CD4-positive, alpha-beta T cell treated with Interleukin-2 at 100 ng/mL for 4 hours (primary cell): ENCODE measurements around the gene PPP1R9B.

Source experiments
- DNase-seq: peaks from one replicate; pipeline ENCODE4 v3.0.0-alpha.2; 2020; ENCODE audit warnings: low spot score

Gene PPP1R9B

DNA sequence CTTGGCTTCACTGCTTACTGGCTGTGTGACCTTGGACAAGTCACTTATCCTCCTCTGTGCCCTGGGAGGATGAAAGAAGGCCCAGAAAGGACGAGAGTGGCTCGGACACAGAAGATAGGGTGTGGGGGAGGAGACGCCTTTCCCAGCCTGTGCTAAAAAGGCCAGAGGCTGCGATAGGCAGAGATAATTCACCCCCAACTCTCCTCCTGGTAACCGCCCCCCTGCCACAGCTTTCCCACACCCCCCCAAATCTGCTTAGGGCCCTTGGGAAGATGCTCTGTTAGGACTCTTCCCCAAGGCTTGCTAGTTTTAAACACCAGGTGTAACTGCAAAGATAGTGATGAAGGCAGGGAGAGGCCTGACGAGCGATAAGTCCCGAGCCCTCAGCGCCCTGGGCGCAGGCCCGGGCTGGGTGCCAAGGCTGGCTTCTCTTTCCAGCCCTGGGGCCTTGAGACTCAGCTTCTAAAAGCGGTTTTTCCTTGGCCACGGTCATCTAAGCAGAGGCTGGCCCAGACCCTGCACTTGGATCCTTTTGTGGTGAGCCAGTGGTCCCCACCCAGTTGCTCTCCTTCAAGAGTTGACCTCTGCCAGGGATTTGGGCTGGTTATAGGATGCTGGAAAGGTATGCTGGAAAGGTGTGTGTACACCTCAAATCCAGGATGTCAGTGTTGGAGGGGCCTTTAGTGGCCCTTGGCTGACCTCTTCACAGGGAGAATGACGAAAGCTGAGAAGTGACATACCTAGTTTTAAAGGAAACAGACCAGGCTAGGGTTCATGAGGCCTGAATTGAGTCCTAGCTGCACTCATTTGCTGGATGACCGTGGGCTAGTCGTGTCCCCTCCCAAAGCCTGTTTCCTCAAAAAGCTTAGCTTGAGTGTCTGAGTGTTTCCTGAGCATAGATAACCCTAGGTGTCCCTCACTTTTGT is 3.4 kb upstream of the PPP1R9B start:
- no peak for DNase-seq

DNA sequence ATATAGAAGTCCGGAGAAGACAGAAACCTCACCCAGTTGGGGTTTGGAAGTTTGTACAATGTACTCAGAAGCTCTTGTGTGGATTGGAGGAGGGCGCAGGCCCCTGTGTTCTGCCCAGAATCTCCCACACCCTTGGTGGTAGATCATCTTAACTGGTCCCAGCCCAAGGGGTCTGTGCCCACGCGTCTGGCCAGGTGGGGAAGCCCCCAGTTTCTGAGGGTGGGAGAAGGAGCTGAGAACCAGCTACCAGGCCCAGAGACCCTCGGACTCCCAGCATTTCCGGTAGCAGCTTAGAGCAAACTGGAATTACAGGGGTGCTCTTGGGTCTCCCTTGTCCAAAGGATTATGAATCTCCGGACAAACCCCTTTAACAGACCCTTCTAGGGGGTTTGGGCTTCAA is 2.3 kb upstream of the PPP1R9B start:
- DNase-seq: no peak

DNA sequence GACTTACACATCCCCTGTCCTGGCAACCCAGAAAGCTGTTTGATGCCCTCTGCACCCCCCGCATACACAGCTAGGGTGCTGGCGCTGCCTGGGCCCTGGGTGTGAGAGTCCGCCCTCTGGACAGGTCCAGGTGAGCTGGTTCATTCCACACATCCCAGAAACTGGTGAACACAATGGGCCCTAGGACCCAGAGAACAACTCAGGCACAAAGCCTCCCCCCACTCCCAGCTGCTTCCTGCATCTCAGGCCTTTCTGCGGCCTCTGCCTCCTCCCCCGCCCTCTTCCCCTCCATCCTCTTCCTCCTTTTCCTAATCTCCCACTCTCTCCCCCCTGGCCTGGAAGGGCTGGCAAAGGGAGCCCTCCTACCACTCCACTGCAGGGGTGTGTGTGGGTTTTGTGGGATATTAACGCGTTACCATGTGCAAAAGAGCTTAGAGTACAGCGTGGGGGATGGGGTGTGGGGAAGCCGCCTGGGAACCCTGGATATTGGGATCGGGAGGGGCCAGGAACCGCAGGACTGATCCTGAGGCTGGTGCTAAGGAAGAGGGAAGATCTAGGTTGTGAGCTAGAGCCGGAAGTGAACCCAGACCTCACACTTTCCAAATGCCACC is 1.6 kb upstream of the PPP1R9B start:
- DNase-seq: peak; percentile 55

DNA sequence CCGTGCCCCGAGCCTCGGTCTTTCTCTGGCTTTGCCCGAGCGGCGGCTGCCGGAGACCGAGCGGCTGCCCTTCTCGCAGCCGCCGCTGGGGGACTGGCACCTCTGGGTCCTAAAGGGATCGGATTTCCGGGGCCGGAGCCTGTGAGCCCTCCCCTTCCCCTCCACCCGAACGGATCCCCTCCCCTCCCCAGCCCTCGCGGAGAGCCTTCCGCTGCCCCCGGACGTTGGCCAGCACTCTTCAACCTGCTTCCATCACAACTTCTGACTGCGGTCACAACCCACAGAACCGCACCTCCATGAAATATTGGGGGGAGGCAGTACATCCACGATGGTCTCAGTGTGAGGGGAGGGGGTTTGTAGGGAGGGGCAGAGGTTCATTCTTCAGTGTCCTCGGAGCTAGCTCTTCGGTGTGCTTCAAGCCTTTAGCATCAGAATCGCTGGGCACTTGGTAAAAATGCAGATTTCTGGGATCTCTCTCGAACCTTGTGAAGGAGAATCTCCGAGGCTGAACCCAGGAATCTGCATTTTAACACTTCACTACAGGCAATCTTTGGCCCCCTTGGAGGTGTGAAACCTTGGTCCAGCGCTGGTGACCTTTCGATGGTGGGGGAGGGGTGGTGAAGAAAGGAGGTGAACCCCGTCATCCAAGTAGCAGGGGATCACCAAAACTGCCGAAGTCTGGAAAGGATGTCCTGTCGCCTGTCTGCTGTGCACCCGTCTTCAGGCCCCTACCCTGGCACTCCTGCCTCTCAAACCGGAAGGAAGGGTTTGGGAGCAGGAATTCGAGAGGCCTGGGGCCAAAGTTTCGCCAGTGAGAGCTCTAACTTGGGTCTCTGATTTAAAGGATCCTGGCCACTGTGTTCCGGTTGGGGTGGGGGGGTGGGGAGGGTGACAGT is 812 bp upstream of the PPP1R9B start:
- peak; percentile 88 for DNase-seq

DNA sequence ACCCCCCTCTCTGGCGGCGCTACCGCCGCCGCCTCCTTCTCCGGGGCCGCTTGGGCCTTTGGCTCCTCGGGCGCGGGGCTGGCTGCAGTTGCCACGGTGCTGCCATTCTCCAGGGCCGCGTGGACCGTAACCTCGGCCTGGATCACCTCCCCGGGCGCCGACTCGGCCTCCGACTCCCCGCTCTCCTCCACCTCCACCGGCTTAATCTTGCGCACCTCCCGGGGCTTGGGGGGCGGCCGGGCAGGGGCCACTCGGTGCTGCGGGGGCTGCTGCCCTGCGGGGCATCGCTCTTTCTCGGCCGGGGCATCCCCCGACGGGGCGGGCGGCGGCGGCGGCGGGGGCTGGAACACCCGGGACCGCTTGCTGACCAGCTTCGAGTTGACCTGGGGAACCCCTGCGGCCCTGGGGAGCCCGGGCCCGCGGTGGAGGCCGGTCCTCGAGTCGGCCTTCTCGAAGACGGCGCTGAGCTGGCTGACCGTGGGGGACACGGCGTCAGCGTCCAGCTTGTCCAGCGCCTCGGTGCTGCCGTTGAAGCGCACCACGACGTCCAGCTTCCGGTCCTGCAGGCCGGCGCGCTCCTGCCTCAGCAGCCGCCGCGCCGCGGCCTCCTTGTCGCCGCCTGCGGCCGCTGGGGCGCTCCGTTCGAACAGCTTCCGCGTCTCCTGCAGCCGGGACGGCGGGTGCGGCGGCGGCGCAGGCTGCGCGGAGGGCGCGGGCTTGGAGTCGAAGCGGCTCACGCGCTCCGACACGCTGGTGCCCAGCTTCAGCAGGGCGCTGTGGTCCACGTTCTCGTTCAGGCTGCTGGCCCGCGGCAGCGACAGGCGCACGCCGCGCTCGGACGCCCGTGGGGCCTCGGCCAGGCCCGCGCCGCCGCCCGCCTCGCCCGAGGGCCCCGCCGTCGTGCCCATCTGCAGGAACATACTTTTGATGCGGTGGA is 792 bp downstream of the PPP1R9B start:
- peak; percentile 51 for DNase-seq

DNA sequence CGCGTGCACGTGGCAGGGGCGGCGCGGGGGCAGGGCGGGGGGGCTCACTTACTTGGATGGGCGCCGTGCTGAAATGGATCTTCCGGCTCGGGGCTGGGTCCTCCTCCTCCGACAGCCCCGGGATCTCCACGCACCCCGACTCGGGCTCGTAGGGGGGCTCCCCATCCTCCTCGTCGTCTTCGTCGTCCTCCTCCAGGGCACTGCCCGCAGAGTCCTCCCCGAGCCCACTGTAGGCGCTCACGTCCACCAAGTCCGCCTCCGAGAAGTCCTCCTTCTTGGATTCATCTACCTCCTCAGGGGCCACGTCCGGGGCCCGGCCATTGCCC is 1.4 kb downstream of the PPP1R9B start:
- DNase-seq: no peak

DNA sequence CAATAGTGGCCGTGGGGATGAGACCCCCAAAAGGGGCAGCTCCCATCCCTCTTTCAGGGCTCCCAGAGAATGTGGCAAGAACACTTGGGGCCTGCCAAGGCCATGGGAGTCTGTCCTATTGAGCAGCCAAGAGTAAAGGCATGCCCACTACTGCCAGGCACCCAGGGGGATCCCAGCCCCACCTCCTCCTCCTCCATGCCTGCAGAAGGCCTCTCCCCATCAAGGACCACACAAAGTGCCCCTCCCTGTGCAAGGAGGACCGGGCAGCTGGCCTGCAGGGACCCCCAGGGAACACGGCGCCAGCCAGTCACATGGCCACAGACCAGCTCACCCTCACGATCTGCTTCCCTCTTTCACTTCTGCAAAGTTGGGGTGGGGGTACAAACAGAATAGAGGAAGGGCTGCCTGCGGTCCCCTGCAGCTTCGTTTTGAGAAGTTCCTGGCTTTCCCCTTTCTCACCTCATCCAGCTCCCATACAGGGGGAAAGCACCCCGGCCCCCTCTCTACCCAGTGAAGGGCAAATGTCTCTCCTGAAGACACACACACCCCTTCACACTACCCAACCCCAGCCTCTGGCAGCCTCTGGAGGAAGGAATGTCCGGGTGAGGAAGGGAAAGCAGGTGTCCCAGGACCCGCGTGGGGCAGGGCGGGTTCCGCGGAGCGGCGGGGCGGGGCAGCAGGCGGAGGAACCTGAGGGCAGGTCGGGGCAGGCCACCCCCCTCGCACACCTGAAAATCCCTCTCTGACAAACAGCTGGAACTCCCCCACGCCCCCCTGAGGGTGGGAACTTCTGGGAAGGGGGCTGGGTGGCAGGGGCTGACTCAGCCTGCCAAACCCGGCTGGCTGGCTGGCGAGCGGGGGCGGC is 2.0 kb downstream of the PPP1R9B start:
- DNase-seq: peak; percentile 86

DNA sequence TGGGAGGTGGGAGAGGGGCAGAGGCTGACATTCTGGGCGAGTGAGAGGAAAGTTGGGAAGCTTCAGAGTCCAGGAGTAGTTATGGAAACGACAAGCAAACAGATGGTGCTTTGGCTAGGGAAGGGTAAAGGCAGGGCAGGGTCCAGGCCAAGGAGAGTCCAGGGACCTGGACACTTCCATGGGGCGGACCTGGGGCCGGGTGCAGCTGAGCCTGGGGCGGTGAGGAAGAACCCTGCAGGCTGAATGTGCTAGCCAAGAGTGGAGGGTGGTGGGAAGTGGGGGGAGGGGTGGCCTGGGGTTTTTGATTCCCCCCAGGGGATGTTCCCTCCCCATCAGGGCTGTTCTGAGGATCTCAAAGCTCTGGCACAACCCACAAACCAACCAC is 2.6 kb downstream of the PPP1R9B start:
- no peak for DNase-seq

DNA sequence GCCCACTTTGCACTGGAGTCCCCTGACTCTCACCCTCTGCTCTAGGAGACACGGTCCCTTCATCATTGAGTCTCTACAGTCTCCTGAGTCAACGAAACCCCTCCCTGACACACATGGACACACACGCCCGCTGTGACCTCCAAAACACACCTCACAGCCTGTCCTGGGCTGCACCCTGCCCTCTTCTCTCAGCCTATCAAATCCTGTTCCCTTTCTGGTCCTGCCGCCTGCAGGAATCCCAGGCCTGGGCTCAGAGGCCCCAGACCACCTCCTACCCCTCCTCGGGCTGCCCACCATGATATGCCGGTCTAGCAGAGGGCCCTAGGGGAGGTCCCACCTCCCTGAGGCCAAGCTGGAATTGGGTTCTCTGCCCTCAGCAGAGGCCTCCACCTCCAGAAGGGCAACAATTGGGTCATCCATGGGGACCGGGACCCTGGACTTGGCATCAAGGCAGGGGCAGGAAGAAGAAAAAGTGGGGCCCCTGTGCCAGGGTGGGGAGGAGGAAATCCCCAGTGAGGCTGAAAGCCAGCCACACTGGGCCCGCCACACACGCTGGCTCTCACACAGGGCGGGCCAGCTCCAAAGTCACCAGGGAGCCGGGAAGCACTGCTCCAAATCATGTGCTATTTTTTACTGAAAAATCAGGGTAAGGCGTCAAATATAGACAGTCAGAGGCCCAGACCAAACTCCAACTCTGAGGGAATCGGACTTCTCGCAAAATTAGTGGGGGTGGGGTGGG is 3.4 kb downstream of the PPP1R9B start:
- no peak for DNase-seq

DNA sequence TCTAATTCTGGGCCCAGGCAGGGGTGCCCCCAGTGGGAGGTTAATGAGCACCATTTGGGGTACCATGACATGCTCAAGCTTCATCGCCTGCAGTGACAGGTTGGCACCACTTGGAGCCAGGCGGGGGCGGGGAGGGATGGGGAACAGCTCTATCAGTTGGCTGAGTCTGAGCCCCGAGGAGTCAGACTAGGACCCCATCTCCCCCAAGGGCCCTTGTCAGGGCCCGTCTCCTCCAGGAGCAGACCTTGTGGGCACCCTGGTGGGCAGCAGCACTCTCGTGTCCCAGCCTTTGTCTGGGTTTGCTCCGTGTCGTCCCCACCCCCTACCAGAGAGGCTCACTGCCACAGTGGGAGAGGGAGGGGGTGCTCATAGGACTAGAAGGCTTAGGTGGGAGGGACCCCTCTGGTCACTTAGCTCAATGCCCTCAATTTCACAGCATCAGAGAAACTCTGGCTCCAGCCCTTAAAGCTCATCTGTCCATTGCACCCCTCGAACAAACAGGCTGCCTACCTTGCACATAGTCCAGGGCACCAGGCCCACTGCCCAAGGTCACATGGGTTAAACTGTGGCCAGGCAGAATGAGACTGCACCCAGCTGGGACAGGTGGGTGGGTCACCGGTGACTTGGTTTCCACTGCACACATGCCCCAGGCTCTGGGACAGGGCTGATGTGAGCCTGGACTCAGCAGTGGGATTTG is 4.1 kb downstream of the PPP1R9B start:
- DNase-seq: no peak

DNA sequence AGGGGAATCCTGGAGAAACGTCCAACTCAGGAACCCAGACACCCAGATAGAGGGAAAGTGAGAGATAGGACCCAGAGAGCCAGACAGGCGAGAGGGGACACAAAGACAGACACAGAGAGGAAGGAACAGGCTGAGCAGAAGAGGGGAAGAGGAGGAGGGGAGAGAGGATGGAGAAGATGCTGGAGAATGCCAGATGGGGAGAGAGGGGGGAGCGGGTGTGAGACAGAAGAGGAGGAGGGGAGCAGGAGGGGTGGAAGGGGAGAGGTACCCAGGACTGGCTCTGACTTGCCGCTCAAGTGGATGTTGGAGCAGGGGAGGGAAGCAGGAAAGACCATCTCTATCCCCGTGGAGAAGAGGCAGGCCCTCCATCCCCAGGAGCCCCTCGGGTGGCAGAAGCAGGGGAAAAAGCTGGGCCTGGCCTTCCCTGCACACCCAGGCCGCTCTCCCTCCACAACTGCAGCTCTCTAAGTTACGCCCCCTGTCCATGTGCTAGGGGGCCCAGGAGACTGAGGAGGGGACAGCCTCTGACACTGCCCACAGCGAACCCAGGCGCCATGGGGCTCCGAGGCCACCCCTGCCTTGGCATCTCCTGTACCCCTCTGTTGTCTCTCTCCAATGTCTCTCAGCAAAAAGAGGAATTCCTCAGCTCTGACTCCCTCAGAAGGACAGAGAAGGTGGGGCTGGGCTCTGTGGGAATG is 4.8 kb downstream of the PPP1R9B start:
- DNase-seq: no peak

DNA sequence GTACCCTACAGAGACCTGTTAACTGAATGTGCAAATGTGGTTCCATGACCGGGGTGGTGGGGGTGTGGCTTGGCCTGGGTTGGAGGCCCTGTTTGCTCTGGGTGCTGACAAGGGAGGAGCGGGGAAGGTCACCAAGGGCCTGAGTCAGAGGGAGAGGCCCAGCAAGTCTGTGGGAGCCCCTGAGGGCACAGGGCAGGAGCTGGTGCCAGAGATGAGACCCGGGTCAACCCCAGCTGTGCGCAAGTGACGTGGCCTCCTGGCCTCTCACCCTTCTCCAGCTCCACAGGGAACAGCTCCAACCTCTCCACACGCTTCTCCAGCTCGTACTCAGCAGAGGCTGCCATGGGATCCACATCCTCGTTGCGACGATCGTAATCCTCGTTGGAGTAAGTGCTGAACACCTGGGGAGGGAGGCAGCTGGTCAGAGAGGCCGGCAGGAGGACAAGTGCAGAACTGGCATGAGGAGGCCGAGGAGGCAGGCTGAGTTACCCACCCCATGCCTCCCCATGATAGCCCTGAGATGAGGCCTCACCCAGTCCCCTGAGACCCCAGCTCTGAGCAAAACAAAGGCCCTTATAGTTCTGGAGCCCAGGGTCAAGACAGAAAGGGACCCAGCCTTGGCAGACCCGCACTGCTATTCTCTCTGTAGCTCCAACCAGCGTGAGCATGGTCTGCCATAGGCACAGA is 5.5 kb downstream of the PPP1R9B start:
- no peak for DNase-seq

DNA sequence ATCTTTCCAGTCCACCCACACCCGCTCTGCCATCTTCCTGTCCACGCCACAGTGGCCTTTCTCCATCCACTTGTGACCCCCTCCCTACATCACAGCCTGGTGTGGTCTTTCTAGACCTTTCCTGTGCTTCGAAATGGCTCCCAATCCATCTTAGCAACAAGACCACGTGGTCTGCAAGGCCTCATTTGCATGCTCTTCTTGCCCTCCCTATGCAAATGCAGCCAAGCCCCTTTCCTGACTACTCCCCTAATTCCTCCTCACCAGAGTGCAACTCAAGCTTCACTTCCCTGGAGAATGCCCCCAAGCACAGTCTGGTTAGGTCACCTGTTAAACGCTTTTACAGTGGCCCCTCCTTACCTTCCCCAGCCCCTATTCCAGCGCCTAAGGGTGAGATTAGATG is 6.1 kb downstream of the PPP1R9B start:
- no peak for DNase-seq

DNA sequence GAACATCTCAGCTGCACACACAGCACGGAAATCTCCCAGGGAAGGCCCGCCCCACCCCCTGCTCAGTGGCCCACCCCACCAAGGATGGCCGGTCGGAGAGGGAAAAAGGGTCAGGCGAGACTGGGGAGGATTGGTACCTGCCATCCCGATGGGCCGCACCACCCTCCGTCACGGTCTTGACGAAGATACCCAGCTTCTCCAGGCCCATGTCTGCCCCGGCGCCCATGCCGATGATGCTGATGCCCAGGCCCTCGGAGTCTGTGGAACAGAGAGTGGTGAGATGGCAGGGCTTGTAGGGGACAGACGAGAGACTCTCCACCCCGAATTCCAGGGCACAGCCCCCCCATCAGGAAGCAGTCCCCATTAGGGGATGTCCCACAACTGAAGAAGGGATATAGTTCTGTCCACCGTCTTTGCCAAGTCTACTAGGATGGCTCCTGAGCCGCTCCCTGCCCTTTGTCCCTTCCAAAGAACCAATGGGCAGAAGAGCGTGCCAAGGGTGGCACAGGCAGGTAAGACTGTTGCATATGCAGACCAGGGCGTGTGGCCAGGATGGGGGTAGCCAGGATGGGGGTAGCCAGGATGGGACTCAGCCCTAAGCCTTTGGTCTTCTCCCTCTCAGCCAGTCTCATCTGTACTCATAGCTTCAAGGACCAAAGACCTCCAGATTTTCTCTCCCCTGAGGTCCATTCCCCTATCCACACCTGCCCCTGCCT is 6.9 kb downstream of the PPP1R9B start:
- DNase-seq: no peak

DNA sequence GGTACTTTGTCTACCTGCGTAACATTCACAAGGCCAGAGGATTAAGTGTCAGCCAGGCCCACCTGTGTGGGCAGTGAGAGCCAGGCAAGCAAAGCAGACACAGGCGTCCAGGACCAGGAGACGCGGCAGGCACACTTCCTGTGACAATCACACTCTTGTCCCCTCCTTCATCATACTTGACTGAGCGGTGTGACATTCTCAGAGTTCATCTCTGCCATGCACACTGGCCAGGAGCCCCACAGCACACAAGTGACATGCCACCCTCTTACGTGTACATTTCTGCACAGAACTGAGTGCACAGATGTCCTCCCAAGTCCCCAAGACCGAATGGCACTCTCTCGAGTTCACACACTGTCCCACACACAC is 8.7 kb downstream of the PPP1R9B start:
- no peak for DNase-seq

DNA sequence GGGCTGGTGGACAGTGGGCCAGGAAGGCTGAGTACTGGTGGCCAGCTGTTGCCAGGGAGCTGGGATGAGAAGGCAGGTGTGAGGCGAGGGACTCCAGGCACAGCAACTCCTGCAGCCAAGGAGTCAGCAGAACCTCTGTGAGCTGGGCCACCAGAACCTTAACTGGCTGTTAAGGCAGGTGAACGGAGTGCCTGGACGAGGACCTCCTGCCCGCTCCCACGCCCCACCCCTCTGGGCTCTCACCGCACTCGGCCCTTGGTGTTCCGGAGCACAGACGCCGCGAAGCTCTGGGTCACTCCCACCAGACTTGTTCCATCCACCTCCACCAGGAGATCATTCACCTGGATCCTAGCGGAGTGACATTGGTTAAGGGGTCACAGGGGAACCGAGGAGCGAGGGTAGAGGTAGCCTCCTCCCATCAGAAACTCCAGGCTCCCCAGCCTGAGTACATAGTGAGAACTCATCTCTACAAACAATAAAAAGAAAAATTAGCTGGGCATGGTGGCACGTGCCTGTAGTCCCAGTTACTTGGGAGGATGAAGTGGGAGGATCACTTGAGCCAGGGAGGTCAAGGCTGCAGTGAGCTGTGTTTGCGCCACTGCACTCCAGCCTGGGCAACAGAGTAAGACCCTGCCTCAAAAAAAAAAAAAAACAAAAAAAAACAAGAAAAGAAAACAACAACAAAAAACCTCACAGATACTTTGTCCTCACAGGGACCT is 9.3 kb downstream of the PPP1R9B start:
- DNase-seq: no peak
